Esophagus squamous epithelium (tissue), 5 donors: ENCODE results near the gene ANKH. TPM values are rescaled to one million over a fixed set of nuclear protein-coding genes. Genes with fewer than 3 reads are reported as not detected.

Source experiments
- DNase-seq: peaks from one replicate; lab custom pipeline; 2025; lab: John Stamatoyannopoulos, UW
- H3K27ac ChIP-seq, 4 donors: fragments of 200-600 bp; sonication (generic); one replicate each; pipeline ENCODE4 v1.5.1; 2016 to 2019; ENCODE audit warnings: mild to moderate bottlenecking in 1 of 4
- H3K27me3 ChIP-seq, 4 donors: fragments of 200-600 bp; sonication (generic); 1 replicate in 3 of 4; 2 replicates in 1 of 4; pipeline versions ENCODE4 v1.5.1 to v1.6.0; 2017 to 2021; ENCODE audit warnings: antibody characterized with exemption in 1 of 4
- H3K36me3 ChIP-seq, 3 donors: fragments of 200-600 bp; sonication (generic); one replicate each; pipeline ENCODE4 v1.5.1; 2016 to 2019
- H3K4me1 ChIP-seq, 3 donors: fragments of 200-600 bp; sonication (generic); one replicate each; pipeline ENCODE4 v1.5.1; 2017 to 2019
- H3K4me3 ChIP-seq, 4 donors: fragments of 200-600 bp; sonication (generic); 1 replicate in 3 of 4; 2 replicates in 1 of 4; pipeline ENCODE4 v1.5.1; 2016 to 2019; ENCODE audit warnings: mild to moderate bottlenecking in 2 of 4, moderate library complexity in 1 of 4
- H3K9me3 ChIP-seq, 3 donors: fragments of 200-600 bp; sonication (generic); one replicate each; pipeline ENCODE4 v1.5.1; 2016 to 2019
- POLR2A ChIP-seq, 4 donors: fragments of 450-650 bp; IDR thresholded peaks; one replicate each; pipeline ENCODE4 v1.6.1; 2017; ENCODE audit warnings: antibody characterized with exemption in 4 of 4, mild to moderate bottlenecking in 4 of 4, moderate library complexity in 3 of 4
- WGBS, 2 donors: methylation state at CpG; one replicate each; pipeline ENCODE4 v1.1.5; 2018; 5-methylcytosine and 5-hydroxymethylcytosine counted together
- intact Hi-C: fragments of 100-400 bp; cut with DNase I; formaldehyde crosslinking; loops from one replicate; pipeline ENCODE4 v1.15.0; 2022
- total RNA-seq, 4 donors: library from RNA; depleted of rRNA; stranded (reverse); fragments of >200 nt; gene quantifications; one replicate each; pipeline ENCODE4 v1.1.0, GENCODE V29; 2016
- TF ChIP-seq, protein P1 (sequence below), 6 experiments: fragments of 450-650 bp in 4 of 6; fragments of 200-600 bp in 2 of 6; sonication (generic) in 2 of 6; IDR thresholded peaks; one replicate each; pipeline ENCODE4 v1.5.1; 2016 to 2019; ENCODE audit warnings: antibody characterized with exemption in 6 of 6, mild to moderate bottlenecking in 4 of 6, moderate library complexity in 4 of 6
- donor health status: DM: yes; HTN: yes; CAD: no.

Gene ANKH
- total RNA-seq, 4 donors from 2014 or later: 10.0 to 38.0 (median 16.7) TPM

GRCh38 chr5:14715481-14715880, 156.1 kb downstream of the ANKH start:
- H3K27ac ChIP-seq: no peak overlapping the region
- H3K36me3 ChIP-seq: peaks cover 5 to 73% (median 12%) of the 10 kb centered on the region in 3 donors
- 80 to 90% methylated on average over 3 of the region's 3 CpGs for WGBS, 2 donors
- TF ChIP-seq POLR2A (IDR thresholded peaks at IDR 0.05): no peak
- TF ChIP-seq, protein P1, sequence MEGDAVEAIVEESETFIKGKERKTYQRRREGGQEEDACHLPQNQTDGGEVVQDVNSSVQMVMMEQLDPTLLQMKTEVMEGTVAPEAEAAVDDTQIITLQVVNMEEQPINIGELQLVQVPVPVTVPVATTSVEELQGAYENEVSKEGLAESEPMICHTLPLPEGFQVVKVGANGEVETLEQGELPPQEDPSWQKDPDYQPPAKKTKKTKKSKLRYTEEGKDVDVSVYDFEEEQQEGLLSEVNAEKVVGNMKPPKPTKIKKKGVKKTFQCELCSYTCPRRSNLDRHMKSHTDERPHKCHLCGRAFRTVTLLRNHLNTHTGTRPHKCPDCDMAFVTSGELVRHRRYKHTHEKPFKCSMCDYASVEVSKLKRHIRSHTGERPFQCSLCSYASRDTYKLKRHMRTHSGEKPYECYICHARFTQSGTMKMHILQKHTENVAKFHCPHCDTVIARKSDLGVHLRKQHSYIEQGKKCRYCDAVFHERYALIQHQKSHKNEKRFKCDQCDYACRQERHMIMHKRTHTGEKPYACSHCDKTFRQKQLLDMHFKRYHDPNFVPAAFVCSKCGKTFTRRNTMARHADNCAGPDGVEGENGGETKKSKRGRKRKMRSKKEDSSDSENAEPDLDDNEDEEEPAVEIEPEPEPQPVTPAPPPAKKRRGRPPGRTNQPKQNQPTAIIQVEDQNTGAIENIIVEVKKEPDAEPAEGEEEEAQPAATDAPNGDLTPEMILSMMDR (IDR thresholded peaks at IDR 0.05): no peak
- DNase-seq: no peak
- H3K4me1 ChIP-seq: peaks cover 0 to 2% (median 0%) of the 10 kb centered on the region in 3 donors
- H3K9me3 ChIP-seq: no peaks in the 10 kb centered on the region
- no peak overlapping the region for H3K4me3 ChIP-seq
- no peaks in the 10 kb centered on the region for H3K27me3 ChIP-seq
- intact Hi-C loops: no loop called here

GRCh38 chr5:14714706-14715105, 156.9 kb downstream of the ANKH start:
- Histone ChIP-seq H3K4me1 (no peaks in the 10 kb centered on the region), H3K36me3 (peaks cover 5 to 81% (median 13%) of the 10 kb centered on the region in 3 donors), H3K27me3 (no peaks in the 10 kb centered on the region), H3K27ac (no peak overlapping the region), H3K4me3 (no peak overlapping the region), H3K9me3 (no peaks in the 10 kb centered on the region)
- DNase-seq: no peak
- WGBS, 2 donors: 95% methylated on average over 6 of the region's 6 CpGs
- TF ChIP-seq, protein P1 (IDR thresholded peaks at IDR 0.05): no peak
- TF ChIP-seq POLR2A (IDR thresholded peaks at IDR 0.05): no peak
- intact Hi-C loops: no loop called here

GRCh38 chr5:14713476-14714390, 157.8 kb downstream of the ANKH start:
- H3K9me3 ChIP-seq: no peaks in the 10 kb centered on the region
- H3K27me3 ChIP-seq: no peaks in the 10 kb centered on the region
- H3K4me3 ChIP-seq: no peak overlapping the region
- H3K4me1 ChIP-seq: no peaks in the 10 kb centered on the region
- no peak for DNase-seq
- peaks cover 5 to 91% (median 13%) of the 10 kb centered on the region in 3 donors for H3K36me3 ChIP-seq
- no peak for TF ChIP-seq POLR2A (IDR thresholded peaks at IDR 0.05)
- TF ChIP-seq, protein P1 (IDR thresholded peaks at IDR 0.05): no peak
- no peak overlapping the region for H3K27ac ChIP-seq
- WGBS, 2 donors: 87 to 89% methylated on average over 8 to 15 of the region's 23 CpGs
- intact Hi-C loops: no loop called here

DNA sequence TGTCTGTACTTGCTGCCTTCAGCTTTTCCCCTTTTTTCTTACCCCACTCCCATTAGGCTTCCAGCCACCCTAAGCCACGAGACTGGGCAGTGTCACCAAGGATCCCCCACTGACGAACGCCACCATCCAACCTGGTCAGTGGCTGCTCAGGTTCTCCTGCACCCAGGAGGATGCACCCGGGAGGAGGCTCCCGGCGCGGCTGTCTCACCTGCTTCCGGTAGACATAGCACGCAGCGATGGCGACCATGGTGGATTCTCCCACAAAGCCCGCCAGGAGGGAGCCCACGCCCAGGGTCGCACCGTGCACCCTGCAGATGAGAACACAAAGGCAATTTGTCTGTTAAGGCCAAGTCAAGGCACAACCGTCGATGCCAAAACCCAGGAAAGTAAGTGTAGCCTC, 158.9 kb downstream of the ANKH start:
- no peak for DNase-seq
- Histone ChIP-seq H3K27me3 (no peaks in the 10 kb centered on the region), H3K9me3 (no peaks in the 10 kb centered on the region), H3K4me1 (peaks cover 0 to 4% (median 0%) of the 10 kb centered on the region in 3 donors), H3K4me3 (no peak overlapping the region), H3K36me3 (peaks cover 5 to 98% (median 13%) of the 10 kb centered on the region in 3 donors), H3K27ac (no peak overlapping the region)
- TF ChIP-seq, protein P1 (IDR thresholded peaks at IDR 0.05): no peak
- no peak for TF ChIP-seq POLR2A (IDR thresholded peaks at IDR 0.05)
- intact Hi-C loops: no loop called here
- 94 to 100% methylated on average over 3 of the region's 17 CpGs for WGBS, 2 donors

GRCh38 chr5:14712131-14712530, 159.4 kb downstream of the ANKH start:
- intact Hi-C loops: no loop called here
- 88 to 93% methylated on average over 11 of the region's 11 CpGs for WGBS, 2 donors
- peaks cover 5 to 100% (median 13%) of the 10 kb centered on the region in 3 donors for H3K36me3 ChIP-seq

More at GRCh38 chr5:14712131-14712530, 159.4 kb downstream of the ANKH start:
- TF ChIP-seq, protein P1 (IDR thresholded peaks at IDR 0.05): no peak
- no peak for TF ChIP-seq POLR2A (IDR thresholded peaks at IDR 0.05)
- Histone ChIP-seq H3K4me1 (peaks cover 0 to 8% (median 0%) of the 10 kb centered on the region in 3 donors), H3K27ac (no peak overlapping the region), H3K27me3 (no peaks in the 10 kb centered on the region), H3K4me3 (no peak overlapping the region), H3K9me3 (no peaks in the 10 kb centered on the region)
- no peak for DNase-seq
